Activated CD8-positive, alpha-beta memory T cell treated with anti-CD3 and anti-CD28 coated beads for 1 hour (primary cell): ENCODE results near the gene MUC5B.
"Not testable (repeated sequence)": the region's sequence is repeated elsewhere in the genome, so short reads cannot be mapped to it uniquely, and the experiment has no call there.

Source experiments
- DNase-seq, 2 donors: peaks; one replicate each; pipeline ENCODE4 v3.0.0-alpha.2; 2020; ENCODE audit warnings: low read depth in 1 of 2; ENCODE audit errors: extremely low read depth in 1 of 2

MUC5B gene

GRCh38 chr11:1202776-1203504 lies 19.9 kb upstream of the MUC5B start:
- peak in 1 of 2 donors; percentile 47 for DNase-seq

- DNase-seq, result no peak
Measured at GRCh38 chr11:1203505-1204271, 19.2 kb upstream of the MUC5B start.

- no peak for DNase-seq
Measured at GRCh38 chr11:1204381-1205101, 18.3 kb upstream of the MUC5B start.

GRCh38 chr11:1205121-1205986 lies 17.5 kb upstream of the MUC5B start:
- no peak for DNase-seq

GRCh38 chr11:1205987-1206331 lies 16.9 kb upstream of the MUC5B start:
- no peak for DNase-seq

GRCh38 chr11:1206391-1207271 lies 16.2 kb upstream of the MUC5B start:
- no peak for DNase-seq

GRCh38 chr11:1207401-1208143 lies 15.3 kb upstream of the MUC5B start:
- DNase-seq, result no peak

- no peak for DNase-seq
Measured at GRCh38 chr11:1208144-1208393, 14.8 kb upstream of the MUC5B start.

GRCh38 chr11:1208394-1209261 lies 14.2 kb upstream of the MUC5B start:
- DNase-seq, result no peak

GRCh38 chr11:1209371-1210057 lies 13.4 kb upstream of the MUC5B start:
- no peak for DNase-seq

GRCh38 chr11:1211838-1212237 lies 11.0 kb upstream of the MUC5B start:
- no peak for DNase-seq

GRCh38 chr11:1215826-1216225 lies 7.0 kb upstream of the MUC5B start:
- not testable (repeated sequence) for DNase-seq

- no peak for DNase-seq
Measured at GRCh38 chr11:1217151-1217550, 5.7 kb upstream of the MUC5B start.

- no peak for DNase-seq
Measured at GRCh38 chr11:1218256-1218787, 4.5 kb upstream of the MUC5B start.

GRCh38 chr11:1218788-1219445 lies 3.9 kb upstream of the MUC5B start:
- DNase-seq, result no peak

GRCh38 chr11:1219446-1219833 lies 3.4 kb upstream of the MUC5B start:
- DNase-seq, result no peak
